Activated B cell treated with CpG ODN at 0.5 μM for 24 hours (primary cell): ENCODE measurements around the gene IZUMO1R. TPM values are rescaled to one million over a fixed set of nuclear protein-coding genes. Genes with fewer than 3 reads are reported as not detected.

Experiments used
- ATAC-seq: fragments of 200-7000 bp; cut with Tn5 transposase; one replicate; pipeline ENCODE4 v1.10.0; 2021; ENCODE audit warnings: low read depth, mild to moderate bottlenecking, moderate library complexity
- CTCF ChIA-PET: fragments of 350-600 bp; sonication (Branson Sonifier 250); formaldehyde crosslinking; loops from one replicate; lab custom pipeline; 2021; ENCODE audit warnings: antibody characterized with exemption; lab: Charles Lee
- POLR2A ChIA-PET: fragments of 350-600 bp; sonication (Branson Sonifier 250); formaldehyde crosslinking; loops from one replicate; lab custom pipeline; 2021; ENCODE audit warnings: antibody characterized with exemption; lab: Charles Lee
- DNase-seq: peaks from one replicate; pipeline ENCODE4 v3.0.0; 2022
- H3K27ac Mint-ChIP-seq: one replicate; pipeline ENCODE4 v1.8.0; 2020; ENCODE audit warnings: mixed read lengths
- H3K27me3 Mint-ChIP-seq: one replicate; pipeline ENCODE4 v1.8.0; 2021; ENCODE audit warnings: mixed read lengths
- H3K36me3 Mint-ChIP-seq: one replicate; pipeline ENCODE4 v1.8.0; 2021; ENCODE audit warnings: low read depth, mixed read lengths
- H3K4me1 Mint-ChIP-seq: one replicate; pipeline ENCODE4 v1.8.0; 2021; ENCODE audit warnings: mixed read lengths
- H3K4me3 Mint-ChIP-seq: one replicate; pipeline ENCODE4 v1.8.0; 2020; ENCODE audit warnings: mild to moderate bottlenecking, mixed read lengths
- H3K9me3 Mint-ChIP-seq: one replicate; pipeline ENCODE4 v1.8.0; 2020; ENCODE audit warnings: mixed read lengths
- intact Hi-C: fragments of 100-400 bp; cut with micrococcal nuclease; formaldehyde crosslinking; loops from one replicate; pipeline ENCODE4 v1.15.1; 2024
- total RNA-seq: library from RNA; stranded (reverse); gene quantifications from 2 replicates; pipeline ENCODE4 v1.2.3, GENCODE V29; 2022
- TF ChIP-seq, protein P1 (sequence below): fragments of 200-600 bp; IDR thresholded peaks from one replicate; pipeline ENCODE4 v1.8.0; 2022; ENCODE audit warnings: antibody characterized with exemption, mild to moderate bottlenecking

The IZUMO1R gene
- total RNA-seq, 1 donor from 2014 or later: not detected

DNA sequence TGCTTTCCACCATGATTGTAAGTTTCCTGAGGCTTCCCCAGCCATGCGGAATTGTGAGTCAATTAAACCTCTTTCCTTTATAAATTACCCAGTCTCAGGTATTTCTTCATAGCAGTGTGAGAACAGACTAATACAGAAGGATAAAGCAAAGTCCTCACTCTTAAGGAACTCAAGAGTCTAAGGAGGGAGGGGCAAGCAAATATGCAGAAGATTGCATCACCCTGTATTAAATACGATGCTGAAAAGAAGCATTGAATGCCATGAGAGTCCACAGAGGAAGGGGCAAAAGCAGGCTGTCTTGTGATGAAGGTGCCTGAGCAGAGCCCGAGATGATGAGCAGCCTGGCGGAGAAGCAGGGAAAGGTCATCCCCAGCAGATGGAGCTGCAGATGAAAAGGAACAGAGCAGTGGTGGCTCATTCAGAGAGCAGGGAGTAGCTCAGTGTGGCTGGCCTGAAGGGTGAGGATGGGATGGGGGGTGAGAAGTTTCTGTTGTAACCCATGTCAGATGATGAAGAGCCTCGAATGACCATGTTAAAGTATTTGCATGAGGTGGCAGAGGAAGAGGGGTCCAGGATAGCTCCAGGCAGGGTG, 6.3 kb upstream of the IZUMO1R start:
- DNase-seq (no peak), ATAC-seq (no peak)
- Mint-ChIP-seq H3K9me3 (no peaks in the 10 kb centered on the region), H3K4me3 (no peak overlapping the region), H3K36me3 (no peaks in the 10 kb centered on the region), H3K27me3 (no peaks in the 10 kb centered on the region), H3K4me1 (no peaks in the 10 kb centered on the region), H3K27ac (no peak overlapping the region)
- intact Hi-C loops: no loop called here
- TF ChIP-seq, protein P1, sequence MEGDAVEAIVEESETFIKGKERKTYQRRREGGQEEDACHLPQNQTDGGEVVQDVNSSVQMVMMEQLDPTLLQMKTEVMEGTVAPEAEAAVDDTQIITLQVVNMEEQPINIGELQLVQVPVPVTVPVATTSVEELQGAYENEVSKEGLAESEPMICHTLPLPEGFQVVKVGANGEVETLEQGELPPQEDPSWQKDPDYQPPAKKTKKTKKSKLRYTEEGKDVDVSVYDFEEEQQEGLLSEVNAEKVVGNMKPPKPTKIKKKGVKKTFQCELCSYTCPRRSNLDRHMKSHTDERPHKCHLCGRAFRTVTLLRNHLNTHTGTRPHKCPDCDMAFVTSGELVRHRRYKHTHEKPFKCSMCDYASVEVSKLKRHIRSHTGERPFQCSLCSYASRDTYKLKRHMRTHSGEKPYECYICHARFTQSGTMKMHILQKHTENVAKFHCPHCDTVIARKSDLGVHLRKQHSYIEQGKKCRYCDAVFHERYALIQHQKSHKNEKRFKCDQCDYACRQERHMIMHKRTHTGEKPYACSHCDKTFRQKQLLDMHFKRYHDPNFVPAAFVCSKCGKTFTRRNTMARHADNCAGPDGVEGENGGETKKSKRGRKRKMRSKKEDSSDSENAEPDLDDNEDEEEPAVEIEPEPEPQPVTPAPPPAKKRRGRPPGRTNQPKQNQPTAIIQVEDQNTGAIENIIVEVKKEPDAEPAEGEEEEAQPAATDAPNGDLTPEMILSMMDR: no peak
- ChIA-PET CTCF (no interaction called here), POLR2A (no interaction called here)

DNA sequence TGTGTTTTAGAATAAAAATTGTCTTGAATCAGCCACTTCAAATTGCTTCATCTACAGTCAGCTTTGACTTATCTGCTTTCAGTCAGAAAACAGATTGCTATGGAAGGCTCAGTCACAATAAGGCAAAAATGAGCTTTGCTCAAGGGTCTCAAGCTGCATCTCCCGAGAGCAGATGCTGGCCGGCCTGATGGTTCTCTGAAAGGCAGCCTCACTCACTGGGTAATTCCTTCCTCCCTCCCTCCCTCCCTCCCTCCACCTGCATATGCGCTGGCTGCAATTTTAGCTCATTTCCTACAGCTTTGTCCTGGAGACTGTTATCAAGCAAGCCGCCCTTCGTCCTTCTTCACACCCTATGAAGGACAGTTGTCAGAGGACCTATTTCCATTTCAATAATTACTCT, 1.6 kb upstream of the IZUMO1R start:
- H3K27me3 Mint-ChIP-seq: no peaks in the 10 kb centered on the region
- DNase-seq (no peak), ATAC-seq (no peak)
- H3K27ac Mint-ChIP-seq: no peak overlapping the region
- POLR2A ChIA-PET: no interaction called here
- intact Hi-C loops: no loop called here
- no peaks in the 10 kb centered on the region for H3K4me1 Mint-ChIP-seq
- H3K36me3 Mint-ChIP-seq: no peaks in the 10 kb centered on the region
- no peak overlapping the region for H3K4me3 Mint-ChIP-seq
- CTCF ChIA-PET: no interaction called here
- no peaks in the 10 kb centered on the region for H3K9me3 Mint-ChIP-seq
- TF ChIP-seq, protein P1: no peak

DNA sequence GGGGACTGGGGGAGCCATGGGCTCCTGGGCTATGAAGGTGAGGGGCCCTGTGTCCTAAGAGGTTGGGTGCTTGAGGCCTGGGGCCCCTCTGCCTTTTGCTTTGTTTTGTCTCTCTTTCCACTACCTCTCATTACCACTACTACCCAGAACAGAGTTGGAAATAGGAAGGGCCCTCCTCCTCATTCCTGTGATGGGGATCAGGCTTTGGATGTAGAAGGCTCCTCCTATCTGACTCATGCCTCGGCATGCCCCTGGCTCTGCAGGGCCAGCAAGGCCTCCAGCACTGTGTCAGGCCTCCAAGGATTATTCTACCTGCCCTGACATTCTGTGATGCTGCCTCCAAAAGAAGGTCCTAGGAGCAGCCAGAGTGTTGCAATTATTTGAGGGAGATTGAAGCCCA, 766 bp downstream of the IZUMO1R start:
- H3K27me3 Mint-ChIP-seq: no peaks in the 10 kb centered on the region
- no peaks in the 10 kb centered on the region for H3K36me3 Mint-ChIP-seq
- TF ChIP-seq, protein P1: no peak
- POLR2A ChIA-PET: no interaction called here
- intact Hi-C loops: no loop called here
- DNase-seq (no peak), ATAC-seq (no peak)
- CTCF ChIA-PET: no interaction called here
- no peaks in the 10 kb centered on the region for H3K9me3 Mint-ChIP-seq
- no peaks in the 10 kb centered on the region for H3K4me1 Mint-ChIP-seq
- no peak overlapping the region for H3K27ac Mint-ChIP-seq
- H3K4me3 Mint-ChIP-seq: no peak overlapping the region

DNA sequence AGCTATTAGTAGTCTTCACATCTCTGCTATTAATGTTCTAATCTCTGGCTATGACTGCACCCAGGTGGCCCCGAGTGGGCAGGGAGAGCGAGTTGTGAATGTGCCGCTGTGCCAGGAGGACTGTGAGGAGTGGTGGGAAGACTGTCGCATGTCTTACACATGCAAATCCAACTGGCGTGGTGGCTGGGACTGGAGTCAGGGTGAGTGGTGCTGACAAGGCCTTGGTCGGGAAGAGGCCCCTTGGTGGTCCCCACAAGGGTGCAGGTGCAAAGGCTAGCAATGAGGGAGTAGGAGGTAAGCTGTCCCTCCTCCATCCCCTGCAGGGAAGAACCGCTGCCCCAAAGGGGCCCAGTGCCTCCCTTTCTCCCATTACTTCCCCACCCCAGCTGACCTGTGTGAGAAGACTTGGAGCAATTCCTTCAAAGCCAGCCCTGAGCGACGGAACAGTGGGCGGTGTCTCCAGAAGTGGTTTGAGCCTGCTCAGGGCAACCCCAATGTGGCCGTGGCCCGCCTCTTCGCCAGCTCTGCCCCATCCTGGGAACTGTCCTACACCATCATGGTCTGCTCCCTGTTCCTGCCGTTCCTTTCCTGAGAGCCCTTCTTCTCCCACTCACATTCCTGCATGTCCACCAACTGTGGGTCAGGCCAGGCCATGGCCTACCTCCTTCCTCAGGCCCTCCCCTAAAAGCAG, 2.9 kb downstream of the IZUMO1R start:
- no peak for DNase-seq
- ChIA-PET CTCF (no interaction called here), POLR2A (no interaction called here)
- Mint-ChIP-seq H3K36me3 (no peaks in the 10 kb centered on the region), H3K4me3 (no peak overlapping the region), H3K4me1 (no peaks in the 10 kb centered on the region), H3K9me3 (no peaks in the 10 kb centered on the region), H3K27ac (no peak overlapping the region), H3K27me3 (no peaks in the 10 kb centered on the region)
- TF ChIP-seq, protein P1: no peak
- ATAC-seq: no peak
- intact Hi-C loops: no loop called here

DNA sequence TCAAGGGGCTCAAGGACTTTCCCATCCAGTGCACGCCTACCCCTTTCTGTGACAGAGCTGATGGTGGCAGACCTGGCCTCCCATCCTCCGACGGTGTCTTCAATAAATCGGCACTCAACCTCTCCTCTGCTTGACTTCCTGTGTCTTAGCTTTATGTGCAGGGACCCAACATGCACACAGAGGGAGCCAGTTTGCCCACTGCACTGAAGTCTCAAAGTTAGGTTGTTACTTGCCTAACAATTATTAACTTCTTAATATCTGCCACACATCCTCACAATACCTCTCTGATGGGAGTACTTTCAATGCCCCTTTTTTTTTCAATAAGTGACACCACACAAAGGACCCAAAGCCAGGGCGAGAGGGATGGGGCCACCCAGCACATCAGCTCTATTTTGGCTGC, 3.6 kb downstream of the IZUMO1R start:
- H3K36me3 Mint-ChIP-seq: no peaks in the 10 kb centered on the region
- H3K4me1 Mint-ChIP-seq: no peaks in the 10 kb centered on the region
- no peaks in the 10 kb centered on the region for H3K9me3 Mint-ChIP-seq
- H3K4me3 Mint-ChIP-seq: no peak overlapping the region
- ATAC-seq (no peak), DNase-seq (no peak)
- TF ChIP-seq, protein P1: no peak
- ChIA-PET CTCF (no interaction called here), POLR2A (no interaction called here)
- no peaks in the 10 kb centered on the region for H3K27me3 Mint-ChIP-seq
- no peak overlapping the region for H3K27ac Mint-ChIP-seq
- intact Hi-C loops: no loop called here
